ENCODE results near the gene FRAT2. TPM values are rescaled to one million over a fixed set of nuclear protein-coding genes. Genes with fewer than 3 reads are reported as not detected.

FRAT2 gene
- total and polyA plus RNA-seq, 2 of the 13 experiments (the other 11 are each of a cell fraction or from before 2014, with no cell fraction given) = 7.2 to 14.1 TPM

DNA sequence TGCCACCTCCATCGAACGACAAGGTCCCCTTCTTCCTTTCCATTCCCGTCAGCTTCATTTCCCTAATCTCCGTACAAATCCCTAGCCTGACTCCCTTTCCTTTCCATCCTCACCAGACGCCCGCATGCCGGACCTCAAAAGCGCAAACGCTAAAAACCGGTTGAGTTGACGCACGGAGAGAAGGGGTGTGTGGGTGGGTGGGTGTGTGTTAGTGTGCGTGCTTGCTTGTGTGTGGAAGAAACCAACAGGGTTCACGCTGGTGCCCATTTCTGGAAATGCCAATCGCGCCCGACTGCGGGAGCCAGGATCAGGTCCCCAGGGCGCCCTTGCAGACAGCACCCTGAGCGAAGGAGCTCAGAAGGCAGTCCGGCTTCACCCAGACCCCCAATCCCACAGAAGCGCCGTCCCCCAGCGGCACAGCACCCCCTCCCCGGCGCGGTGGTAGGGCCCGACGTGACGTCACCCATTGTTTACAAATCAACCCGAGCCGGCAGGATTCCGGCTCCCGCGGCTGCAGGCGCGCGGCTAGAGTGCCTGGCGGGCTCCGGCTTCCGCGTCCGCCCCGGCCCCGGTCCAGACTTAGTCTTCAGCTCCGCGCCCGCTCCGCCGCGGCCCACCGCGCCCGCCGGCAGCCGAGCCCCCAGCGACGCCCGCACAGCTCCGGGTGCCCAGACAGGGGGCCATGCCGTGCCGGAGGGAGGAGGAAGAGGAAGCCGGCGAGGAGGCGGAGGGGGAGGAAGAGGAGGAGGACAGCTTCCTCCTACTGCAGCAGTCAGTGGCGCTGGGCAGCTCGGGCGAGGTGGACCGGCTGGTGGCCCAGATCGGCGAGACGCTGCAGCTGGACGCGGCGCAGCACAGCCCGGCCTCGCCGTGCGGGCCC lies 15.5 kb downstream of the FRAT2 start, which contains the start of gene FRAT1 (continued):
- TF ChIP-seq DR1 (CRISPR knock-in tag; IDR thresholded peaks at IDR 0.05) (no peak), MAF1 (CRISPR knock-in tag; IDR thresholded peaks at IDR 0.05; ENCODE audit: borderline replicate concordance) (no peak), KLF15 (CRISPR knock-in tag; IDR thresholded peaks at IDR 0.05; ENCODE audit: borderline replicate concordance) (no peak), ZNF615 (CRISPR knock-in tag; IDR thresholded peaks at IDR 0.05; ENCODE audit: borderline replicate concordance) (no peak), ZNF749 (CRISPR knock-in tag; IDR thresholded peaks at IDR 0.05; ENCODE audit: borderline replicate concordance) (peak; percentile 46; the same call in 1 of the 2 replicates), ZNF564 (CRISPR knock-in tag; IDR thresholded peaks at IDR 0.05) (no peak), ARNTL (CRISPR knock-in tag; IDR thresholded peaks at IDR 0.05) (no peak), SMC3 (IDR thresholded peaks at IDR 0.05; ENCODE audit: low read length) (no peak), ATAD3A (CRISPR knock-in tag; IDR thresholded peaks at IDR 0.05) (no peak), SAP130 (CRISPR knock-in tag; IDR thresholded peaks at IDR 0.05; ENCODE audit: low read depth) (peak; percentile 88), ZNF446 (CRISPR knock-in tag; IDR thresholded peaks at IDR 0.05) (no peak), PHF21A (CRISPR knock-in tag; IDR thresholded peaks at IDR 0.05) (no peak; the same call in 1 of the 2 replicates), ZNF775 (CRISPR knock-in tag; IDR thresholded peaks at IDR 0.05; ENCODE audit: borderline replicate concordance) (no peak), MEF2D (CRISPR knock-in tag; IDR thresholded peaks at IDR 0.05) (no peak), TMF1 (CRISPR knock-in tag; IDR thresholded peaks at IDR 0.05; ENCODE audit: low read depth) (peak; percentile 47; the same call in 1 of the 2 replicates), ZNF562 (CRISPR knock-in tag; IDR thresholded peaks at IDR 0.05; ENCODE audit: borderline replicate concordance) (no peak), NFATC3 (CRISPR knock-in tag; IDR thresholded peaks at IDR 0.05) (no peak)
- TF ChIP-seq, protein P1, sequence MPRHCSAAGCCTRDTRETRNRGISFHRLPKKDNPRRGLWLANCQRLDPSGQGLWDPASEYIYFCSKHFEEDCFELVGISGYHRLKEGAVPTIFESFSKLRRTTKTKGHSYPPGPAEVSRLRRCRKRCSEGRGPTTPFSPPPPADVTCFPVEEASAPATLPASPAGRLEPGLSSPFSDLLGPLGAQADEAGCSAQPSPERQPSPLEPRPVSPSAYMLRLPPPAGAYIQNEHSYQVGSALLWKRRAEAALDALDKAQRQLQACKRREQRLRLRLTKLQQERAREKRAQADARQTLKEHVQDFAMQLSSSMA (CRISPR knock-in tag; IDR thresholded peaks at IDR 0.05) = no peak
- TF ChIP-seq, protein P2, sequence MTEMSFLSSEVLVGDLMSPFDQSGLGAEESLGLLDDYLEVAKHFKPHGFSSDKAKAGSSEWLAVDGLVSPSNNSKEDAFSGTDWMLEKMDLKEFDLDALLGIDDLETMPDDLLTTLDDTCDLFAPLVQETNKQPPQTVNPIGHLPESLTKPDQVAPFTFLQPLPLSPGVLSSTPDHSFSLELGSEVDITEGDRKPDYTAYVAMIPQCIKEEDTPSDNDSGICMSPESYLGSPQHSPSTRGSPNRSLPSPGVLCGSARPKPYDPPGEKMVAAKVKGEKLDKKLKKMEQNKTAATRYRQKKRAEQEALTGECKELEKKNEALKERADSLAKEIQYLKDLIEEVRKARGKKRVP (CRISPR knock-in tag; IDR thresholded peaks at IDR 0.05) = peak in 1 of 2 experiments; percentile 37; a peak in 1 of 4 replicates
- TF ChIP-seq, protein P3, sequence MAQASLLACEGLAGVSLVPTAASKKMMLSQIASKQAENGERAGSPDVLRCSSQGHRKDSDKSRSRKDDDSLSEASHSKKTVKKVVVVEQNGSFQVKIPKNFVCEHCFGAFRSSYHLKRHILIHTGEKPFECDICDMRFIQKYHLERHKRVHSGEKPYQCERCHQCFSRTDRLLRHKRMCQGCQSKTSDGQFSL (CRISPR knock-in tag; IDR thresholded peaks at IDR 0.05) = no peak
- TF ChIP-seq, protein P4, sequence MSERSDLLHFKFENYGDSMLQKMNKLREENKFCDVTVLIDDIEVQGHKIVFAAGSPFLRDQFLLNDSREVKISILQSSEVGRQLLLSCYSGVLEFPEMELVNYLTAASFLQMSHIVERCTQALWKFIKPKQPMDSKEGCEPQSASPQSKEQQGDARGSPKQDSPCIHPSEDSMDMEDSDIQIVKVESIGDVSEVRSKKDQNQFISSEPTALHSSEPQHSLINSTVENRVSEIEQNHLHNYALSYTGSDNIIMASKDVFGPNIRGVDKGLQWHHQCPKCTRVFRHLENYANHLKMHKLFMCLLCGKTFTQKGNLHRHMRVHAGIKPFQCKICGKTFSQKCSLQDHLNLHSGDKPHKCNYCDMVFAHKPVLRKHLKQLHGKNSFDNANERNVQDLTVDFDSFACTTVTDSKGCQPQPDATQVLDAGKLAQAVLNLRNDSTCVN (CRISPR knock-in tag; IDR thresholded peaks at IDR 0.05; ENCODE audit: borderline replicate concordance) = no peak
- TF ChIP-seq, protein P5, sequence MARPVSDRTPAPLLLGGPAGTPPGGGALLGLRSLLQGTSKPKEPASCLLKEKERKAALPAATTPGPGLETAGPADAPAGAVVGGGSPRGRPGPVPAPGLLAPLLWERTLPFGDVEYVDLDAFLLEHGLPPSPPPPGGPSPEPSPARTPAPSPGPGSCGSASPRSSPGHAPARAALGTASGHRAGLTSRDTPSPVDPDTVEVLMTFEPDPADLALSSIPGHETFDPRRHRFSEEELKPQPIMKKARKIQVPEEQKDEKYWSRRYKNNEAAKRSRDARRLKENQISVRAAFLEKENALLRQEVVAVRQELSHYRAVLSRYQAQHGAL (CRISPR knock-in tag; IDR thresholded peaks at IDR 0.05; ENCODE audit: not compliant biosample characterization) = no peak
- TF ChIP-seq, protein P6, sequence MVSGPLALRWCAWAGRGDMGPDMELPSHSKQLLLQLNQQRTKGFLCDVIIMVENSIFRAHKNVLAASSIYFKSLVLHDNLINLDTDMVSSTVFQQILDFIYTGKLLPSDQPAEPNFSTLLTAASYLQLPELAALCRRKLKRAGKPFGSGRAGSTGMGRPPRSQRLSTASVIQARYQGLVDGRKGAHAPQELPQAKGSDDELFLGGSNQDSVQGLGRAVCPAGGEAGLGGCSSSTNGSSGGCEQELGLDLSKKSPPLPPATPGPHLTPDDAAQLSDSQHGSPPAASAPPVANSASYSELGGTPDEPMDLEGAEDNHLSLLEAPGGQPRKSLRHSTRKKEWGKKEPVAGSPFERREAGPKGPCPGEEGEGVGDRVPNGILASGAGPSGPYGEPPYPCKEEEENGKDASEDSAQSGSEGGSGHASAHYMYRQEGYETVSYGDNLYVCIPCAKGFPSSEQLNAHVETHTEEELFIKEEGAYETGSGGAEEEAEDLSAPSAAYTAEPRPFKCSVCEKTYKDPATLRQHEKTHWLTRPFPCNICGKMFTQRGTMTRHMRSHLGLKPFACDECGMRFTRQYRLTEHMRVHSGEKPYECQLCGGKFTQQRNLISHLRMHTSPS (CRISPR knock-in tag; IDR thresholded peaks at IDR 0.05; ENCODE audit: low read depth) = no peak
